GM10248 (cell line): Measurements from ENCODE around the gene NLK.
"Not testable (repeated sequence)": the region's sequence is repeated elsewhere in the genome, so short reads cannot be mapped to it uniquely, and the experiment has no call there.

Experiments used
- CTCF ChIA-PET: fragments of 300-600 bp; sonication (Branson Sonifier 250); formaldehyde crosslinking; extraction: SDS; loops from one replicate; lab custom pipeline; 2021; ENCODE audit warnings: antibody characterized with exemption; lab: Yijun Ruan, JAX
- POLR2A ChIA-PET: fragments of 350-650 bp; sonication (Branson Sonifier 250); formaldehyde crosslinking; extraction: SDS; loops from one replicate; lab custom pipeline; 2020; ENCODE audit warnings: antibody characterized with exemption; lab: Yijun Ruan, JAX
- DNase-seq: peaks from one replicate; pipeline ENCODE4 v3.0.0; 2012; ENCODE audit errors: extremely low spot score
- TF ChIP-seq, protein P1 (sequence below): IDR thresholded peaks from 2 replicates; pipeline ENCODE4 v1.5.1; 2012; ENCODE audit warnings: mild to moderate bottlenecking, low read depth; ENCODE audit errors: extremely low read depth, missing control alignments, control extremely low read depth

The NLK gene

DNA sequence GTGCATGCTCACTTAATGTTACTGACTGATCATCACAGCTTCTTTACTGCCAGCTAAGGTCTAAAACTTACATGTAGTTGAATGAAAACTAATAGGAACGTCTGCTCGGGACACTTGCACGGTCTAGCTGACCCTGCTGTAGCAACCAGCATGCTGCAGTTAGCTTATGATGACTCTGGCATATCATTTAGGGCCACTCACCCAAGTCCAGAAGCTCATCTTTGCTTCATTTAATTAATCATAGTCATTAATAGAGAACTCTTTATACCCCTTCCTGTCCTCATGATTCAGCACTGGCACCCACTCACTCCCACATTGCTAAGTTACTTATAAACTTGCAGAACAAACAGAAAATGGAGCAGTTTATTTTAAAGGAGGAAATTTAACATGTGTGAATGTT, 136.3 kb downstream of the NLK start:
- ChIA-PET CTCF (interaction anchor here (0.9 to 1.7 kb wide), 3 partner anchors 46 to 285 kb away, joined by 3 to 4 read pairs (median 4); no protein-coding TSS in a partner anchor), POLR2A (no interaction called here)
- TF ChIP-seq, protein P1, sequence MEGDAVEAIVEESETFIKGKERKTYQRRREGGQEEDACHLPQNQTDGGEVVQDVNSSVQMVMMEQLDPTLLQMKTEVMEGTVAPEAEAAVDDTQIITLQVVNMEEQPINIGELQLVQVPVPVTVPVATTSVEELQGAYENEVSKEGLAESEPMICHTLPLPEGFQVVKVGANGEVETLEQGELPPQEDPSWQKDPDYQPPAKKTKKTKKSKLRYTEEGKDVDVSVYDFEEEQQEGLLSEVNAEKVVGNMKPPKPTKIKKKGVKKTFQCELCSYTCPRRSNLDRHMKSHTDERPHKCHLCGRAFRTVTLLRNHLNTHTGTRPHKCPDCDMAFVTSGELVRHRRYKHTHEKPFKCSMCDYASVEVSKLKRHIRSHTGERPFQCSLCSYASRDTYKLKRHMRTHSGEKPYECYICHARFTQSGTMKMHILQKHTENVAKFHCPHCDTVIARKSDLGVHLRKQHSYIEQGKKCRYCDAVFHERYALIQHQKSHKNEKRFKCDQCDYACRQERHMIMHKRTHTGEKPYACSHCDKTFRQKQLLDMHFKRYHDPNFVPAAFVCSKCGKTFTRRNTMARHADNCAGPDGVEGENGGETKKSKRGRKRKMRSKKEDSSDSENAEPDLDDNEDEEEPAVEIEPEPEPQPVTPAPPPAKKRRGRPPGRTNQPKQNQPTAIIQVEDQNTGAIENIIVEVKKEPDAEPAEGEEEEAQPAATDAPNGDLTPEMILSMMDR: no peak
- no peak for DNase-seq

DNA sequence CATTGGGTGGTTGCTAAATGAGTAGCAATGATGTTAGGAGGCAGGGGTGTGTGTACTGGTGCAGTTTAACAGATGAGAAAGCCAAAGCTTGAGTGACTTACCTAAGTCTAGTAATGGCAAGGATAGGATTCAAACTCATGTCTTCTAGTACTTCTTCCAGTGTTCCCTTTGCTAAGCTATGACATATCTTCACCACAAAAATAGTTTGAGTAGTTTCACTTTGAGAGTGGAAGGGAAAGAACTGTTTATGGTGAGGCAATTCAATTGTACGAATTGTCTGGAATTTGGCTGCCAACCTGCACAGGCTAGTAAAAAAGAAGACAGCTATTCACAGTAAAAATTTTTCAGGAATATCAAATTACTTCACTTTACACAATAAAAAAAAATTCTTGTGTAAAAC, 138.0 kb downstream of the NLK start:
- POLR2A ChIA-PET: no interaction called here
- DNase-seq: peak; percentile 18
- TF ChIP-seq, protein P1: no peak
- CTCF ChIA-PET: interaction anchor here (0.8 to 1.4 kb wide), 3 partner anchors 19 to 41 kb away, joined by 3 read pairs; no protein-coding TSS in a partner anchor

DNA sequence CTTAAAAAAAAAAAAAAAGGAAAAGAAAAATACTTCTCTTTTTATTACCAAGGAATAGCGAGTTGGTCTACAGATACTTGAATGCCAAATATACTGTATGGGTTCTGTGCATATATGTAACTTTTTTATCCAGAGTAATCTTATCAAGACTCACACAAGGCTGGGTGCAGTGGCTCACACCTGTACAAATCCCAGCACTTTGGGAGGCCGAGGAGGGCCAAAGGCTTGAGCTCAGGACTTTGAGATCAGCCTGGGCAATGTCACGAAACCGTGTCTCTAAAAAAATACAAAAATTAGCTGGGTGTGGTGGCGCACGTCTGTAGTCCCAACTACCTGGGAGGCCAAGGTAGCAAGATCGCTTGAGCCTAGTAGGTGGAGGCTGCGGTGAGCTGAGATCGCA, 139.1 kb downstream of the NLK start:
- TF ChIP-seq, protein P1: no peak
- ChIA-PET POLR2A (no interaction called here), CTCF (interaction anchor here (0.6 kb wide), 1 partner anchor 54 kb away, joined by 3 read pairs; no protein-coding TSS in a partner anchor)
- no peak for DNase-seq

DNA sequence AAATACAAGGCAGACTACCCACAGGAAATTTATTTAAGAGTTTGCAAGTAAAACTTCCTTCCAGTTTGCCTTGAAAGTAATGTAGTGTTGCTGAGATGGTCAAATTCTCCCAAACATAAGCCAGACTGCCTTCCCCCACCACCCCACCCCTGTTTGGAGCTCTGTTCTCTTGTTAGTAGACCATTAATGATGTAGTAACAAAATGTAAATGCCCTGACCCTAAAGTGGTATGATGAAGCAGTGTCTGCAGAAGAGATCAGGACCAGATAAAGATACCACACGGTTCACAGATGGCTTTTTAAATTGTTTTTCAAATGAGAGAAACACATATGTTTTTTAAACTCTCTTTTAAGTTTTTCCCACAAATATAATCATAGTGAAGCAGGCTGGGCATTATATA, 140.1 kb downstream of the NLK start:
- TF ChIP-seq, protein P1: no peak
- ChIA-PET POLR2A (no interaction called here), CTCF (no interaction called here)
- no peak for DNase-seq

DNA sequence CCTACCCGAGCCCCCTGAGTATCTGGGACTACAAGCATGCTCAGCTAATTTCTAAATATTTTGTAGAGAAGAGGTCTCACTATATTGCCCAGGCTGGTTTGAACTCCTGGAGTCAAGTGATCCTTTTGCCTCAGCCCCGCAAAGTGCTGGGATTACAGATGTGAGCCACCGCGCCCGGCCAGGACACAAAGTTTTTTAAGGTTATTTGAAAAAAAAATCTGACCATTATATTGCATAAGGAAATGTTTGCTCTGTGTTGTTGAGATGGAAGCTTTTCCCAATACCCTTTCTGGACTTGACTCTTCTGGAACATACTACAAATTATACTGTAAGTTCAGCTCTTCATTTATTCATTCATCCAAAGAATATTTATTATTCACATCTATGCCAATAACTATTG, 143.2 kb downstream of the NLK start:
- DNase-seq: no peak
- ChIA-PET CTCF (interaction anchor here (1.0 to 1.1 kb wide), 2 partner anchors 29 to 52 kb away, joined by 3 read pairs; no protein-coding TSS in a partner anchor), POLR2A (no interaction called here)
- TF ChIP-seq, protein P1: no peak

DNA sequence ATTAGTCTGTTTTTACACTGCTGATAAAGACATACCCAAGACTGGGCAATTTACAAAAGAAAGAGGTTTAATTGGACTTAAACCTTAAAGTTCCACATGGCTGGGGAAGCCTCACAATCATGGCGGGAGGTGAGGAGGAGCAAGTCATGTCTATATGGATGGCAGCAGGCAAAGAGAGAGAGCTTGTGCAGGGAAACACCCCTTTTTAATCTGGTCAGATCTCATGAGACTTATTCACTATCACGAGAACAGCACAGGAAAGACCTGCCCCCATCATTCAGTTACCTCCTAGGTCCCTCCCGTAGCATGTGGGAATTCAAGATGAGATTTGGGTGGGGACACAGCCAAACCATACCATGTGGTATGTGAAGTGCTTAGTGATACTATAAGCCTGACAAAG, 144.0 kb downstream of the NLK start:
- POLR2A ChIA-PET, CTCF ChIA-PET: not testable (repeated sequence)

DNA sequence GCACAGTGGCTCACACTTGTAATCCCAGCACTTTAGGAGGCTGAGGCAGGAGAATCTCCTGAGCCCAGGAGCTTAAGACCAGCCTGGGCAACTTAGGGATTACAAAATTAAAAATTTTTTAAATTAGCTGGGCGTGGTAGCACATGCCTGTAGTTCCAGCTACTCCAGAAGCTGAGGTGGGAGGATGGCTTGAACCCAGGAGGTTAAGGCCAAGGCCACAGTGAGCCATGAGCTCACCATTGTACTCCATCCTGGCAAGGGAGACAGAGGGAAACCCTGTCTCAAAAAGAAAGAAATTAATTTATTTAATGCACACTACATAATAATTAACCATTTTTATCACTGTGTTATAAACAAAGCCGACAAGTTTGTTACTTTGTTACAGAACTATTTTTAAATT, 145.5 kb downstream of the NLK start:
- CTCF ChIA-PET: interaction anchor here (0.9 to 1.3 kb wide), 2 partner anchors 18 to 63 kb away, joined by 3 read pairs; no protein-coding TSS in a partner anchor
- no peak for DNase-seq
- POLR2A ChIA-PET: no interaction called here

More for the DNA sequence above, 144.0 kb downstream of the NLK start:
- DNase-seq: not testable (repeated sequence)

More for the DNA sequence above, 145.5 kb downstream of the NLK start:
- TF ChIP-seq, protein P1: no peak
